Mesendoderm (in vitro differentiated cells): ENCODE data around the gene TESPA1.
"Not testable (repeated sequence)": the region's sequence is repeated elsewhere in the genome, so short reads cannot be mapped to it uniquely, and the experiment has no call there.

Experiments used
- DNase-seq: peaks from one replicate; pipeline ENCODE4 v3.0.0; 2013
- H2AK5ac ChIP-seq: 2 replicates; pipeline ENCODE4 v1.6.1; 2013; ENCODE audit warnings: low read length, inconsistent platforms
- H2BK120ac ChIP-seq: 2 replicates; pipeline ENCODE4 v1.6.1; 2013; ENCODE audit warnings: low read depth, mild to moderate bottlenecking, low read length, moderate library complexity, mixed read lengths
- H2BK15ac ChIP-seq: replicated peaks from 2 replicates; pipeline ENCODE4 v1.6.1; 2013; ENCODE audit warnings: low read depth, mild to moderate bottlenecking, moderate library complexity
- H2BK5ac ChIP-seq: 2 replicates; pipeline ENCODE4 v1.6.1; 2013; ENCODE audit warnings: low read length, inconsistent platforms
- H3K18ac ChIP-seq: 2 replicates; pipeline ENCODE4 v1.6.1; 2013; ENCODE audit warnings: mild to moderate bottlenecking, low read length, mixed read lengths
- H3K23ac ChIP-seq: one replicate; pipeline ENCODE4 v1.6.1; 2013; ENCODE audit warnings: low read length
- H3K27ac ChIP-seq: 2 replicates; pipeline ENCODE4 v1.5.1; 2013; ENCODE audit warnings: low read depth, mild to moderate bottlenecking, inconsistent platforms, low read length, moderate library complexity
- H3K27me3 ChIP-seq: 2 replicates; pipeline ENCODE4 v1.6.1; 2013; ENCODE audit warnings: low read length, control low read depth, mild to moderate bottlenecking, inconsistent platforms; ENCODE audit not compliant: insufficient read depth, poor library complexity
- H3K36me3 ChIP-seq: 2 replicates; pipeline ENCODE4 v1.6.1; 2013; ENCODE audit warnings: low read length, inconsistent platforms; ENCODE audit not compliant: control insufficient read depth, insufficient read depth
- H3K4ac ChIP-seq: one replicate; pipeline ENCODE4 v1.6.1; 2013; ENCODE audit warnings: low read depth, mild to moderate bottlenecking, low read length, moderate library complexity
- H3K4me1 ChIP-seq: 2 replicates; pipeline ENCODE4 v1.6.1; 2013; ENCODE audit warnings: low read depth, low read length, inconsistent platforms; ENCODE audit not compliant: control insufficient read depth
- H3K4me2 ChIP-seq: 2 replicates; pipeline ENCODE4 v1.6.1; 2013; ENCODE audit warnings: low read length
- H3K4me3 ChIP-seq: 2 replicates; pipeline ENCODE4 v1.5.1; 2013; ENCODE audit warnings: mild to moderate bottlenecking, low read length
- H3K56ac ChIP-seq: one replicate; pipeline ENCODE4 v1.6.1; 2013; ENCODE audit warnings: low read length
- H3K79me1 ChIP-seq: 2 replicates; pipeline ENCODE4 v1.6.1; 2013; ENCODE audit warnings: low read length, inconsistent platforms
- H3K79me2 ChIP-seq: 2 replicates; pipeline ENCODE4 v1.6.1; 2013; ENCODE audit warnings: mild to moderate bottlenecking, low read length; ENCODE audit not compliant: control insufficient read depth, insufficient read depth
- H3K9ac ChIP-seq: 2 replicates; pipeline ENCODE4 v1.6.1; 2013; ENCODE audit warnings: low read length, inconsistent platforms
- H4K5ac ChIP-seq: one replicate; pipeline ENCODE4 v1.6.1; 2013; ENCODE audit warnings: low read length
- H4K8ac ChIP-seq: one replicate; pipeline ENCODE4 v1.6.1; 2013; ENCODE audit warnings: low read depth, mild to moderate bottlenecking, control low read depth, low read length, moderate library complexity
- WGBS: extraction: QIAGEN DNeasy Blood & Tissue Kit; methylation state at CpG from one replicate; pipeline ENCODE4 v1.1.7; 2013; ENCODE audit warnings: low lambda C conversion rate, missing lambda C conversion rate; ENCODE audit not compliant: insufficient coverage; ENCODE audit errors: extremely low coverage; 5-methylcytosine and 5-hydroxymethylcytosine counted together

TESPA1 gene

GRCh38 chr12:54989829-54990228, 5.3 kb upstream of the TESPA1 start:
- DNase-seq: no peak

GRCh38 chr12:54988402-54989054, 4.0 kb upstream of the TESPA1 start:
- H4K8ac ChIP-seq: no peak overlapping the region
- DNase-seq: no peak
- no peak overlapping the region for H2AK5ac ChIP-seq
- no peaks in the 10 kb centered on the region for H3K36me3 ChIP-seq
- no peaks in the 10 kb centered on the region for H3K4me1 ChIP-seq
- no peaks in the 10 kb centered on the region for H3K27me3 ChIP-seq
- H3K18ac ChIP-seq: no peak overlapping the region
- H4K5ac ChIP-seq: no peak overlapping the region
- no peak overlapping the region for H2BK120ac ChIP-seq
- no peak overlapping the region for H3K4me3 ChIP-seq
- no peak overlapping the region for H2BK15ac ChIP-seq
- H3K9ac ChIP-seq: no peak overlapping the region
- no peak overlapping the region for H3K56ac ChIP-seq
- no CpG with 5 or more reads among the region's 1 CpG for WGBS
- no peak overlapping the region for H3K27ac ChIP-seq
- H3K79me1 ChIP-seq: no peaks in the 10 kb centered on the region
- H3K23ac ChIP-seq: no peak overlapping the region
- no peak overlapping the region for H2BK5ac ChIP-seq
- H3K4ac ChIP-seq: no peak overlapping the region
- H3K4me2 ChIP-seq: no peak overlapping the region
- H3K79me2 ChIP-seq: no peaks in the 10 kb centered on the region

More at GRCh38 chr12:54989829-54990228, 5.3 kb upstream of the TESPA1 start:
- H4K5ac ChIP-seq: no peak overlapping the region
- no peak overlapping the region for H2BK5ac ChIP-seq
- no peak overlapping the region for H3K23ac ChIP-seq
- H3K79me1 ChIP-seq: no peaks in the 10 kb centered on the region
- H3K27me3 ChIP-seq: no peaks in the 10 kb centered on the region
- H3K4me2 ChIP-seq: no peak overlapping the region
- H3K56ac ChIP-seq: no peak overlapping the region
- no peak overlapping the region for H3K18ac ChIP-seq
- no peak overlapping the region for H3K4ac ChIP-seq
- no peak overlapping the region for H2BK120ac ChIP-seq
- WGBS: no CpG with 5 or more reads among the region's 1 CpG
- H4K8ac ChIP-seq: no peak overlapping the region
- no peaks in the 10 kb centered on the region for H3K36me3 ChIP-seq
- no peak overlapping the region for H2AK5ac ChIP-seq
- no peak overlapping the region for H3K27ac ChIP-seq
- H3K79me2 ChIP-seq: no peaks in the 10 kb centered on the region
- H3K4me3 ChIP-seq: no peak overlapping the region
- H2BK15ac ChIP-seq: no peak overlapping the region
- H3K4me1 ChIP-seq: no peaks in the 10 kb centered on the region
- no peak overlapping the region for H3K9ac ChIP-seq

DNA sequence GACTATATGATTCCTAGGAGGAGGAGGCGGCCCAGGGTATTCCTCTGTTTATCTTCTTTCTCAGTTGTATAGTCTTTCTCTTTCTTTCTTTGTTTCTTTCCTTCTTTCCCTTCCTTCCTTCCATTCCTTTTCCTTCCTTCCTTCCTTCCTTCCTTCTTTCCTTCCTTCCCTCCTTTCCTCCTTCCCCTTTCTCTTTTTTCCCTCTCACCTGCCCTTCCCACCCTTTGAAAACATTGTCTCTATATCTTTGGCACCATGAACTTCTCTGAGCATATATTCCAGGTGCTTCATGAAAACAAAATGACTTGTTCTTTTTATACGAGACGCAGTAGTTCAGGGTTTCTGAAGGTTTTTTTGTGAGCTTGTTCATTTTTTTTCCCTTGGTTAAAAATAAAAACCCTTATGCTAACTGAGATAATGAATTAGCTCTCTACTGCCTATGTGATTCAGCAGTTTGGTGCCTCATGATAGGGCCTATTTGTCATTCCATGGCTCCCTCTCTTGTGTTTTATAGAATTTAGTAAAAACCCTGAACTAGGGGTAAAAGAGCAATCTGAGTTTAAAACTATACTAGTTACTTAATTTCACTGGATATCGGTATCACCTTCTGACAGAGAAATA, 3.2 kb upstream of the TESPA1 start:
- Histone ChIP-seq H3K27me3 (no peaks in the 10 kb centered on the region), H3K36me3 (no peaks in the 10 kb centered on the region), H4K5ac (no peak overlapping the region), H2BK15ac (no peak overlapping the region), H3K56ac (no peak overlapping the region), H3K27ac (no peak overlapping the region), H3K4me2 (no peak overlapping the region), H3K9ac (no peak overlapping the region), H2AK5ac (no peak overlapping the region), H3K18ac (no peak overlapping the region), H3K4me3 (no peak overlapping the region), H2BK120ac (no peak overlapping the region), H3K4me1 (no peaks in the 10 kb centered on the region), H2BK5ac (no peak overlapping the region), H3K4ac (no peak overlapping the region), H3K79me1 (no peaks in the 10 kb centered on the region), H3K23ac (no peak overlapping the region), H4K8ac (no peak overlapping the region), H3K79me2 (no peaks in the 10 kb centered on the region)
- no peak for DNase-seq
- no CpG with 5 or more reads among the region's 4 CpGs for WGBS

GRCh38 chr12:54986773-54987172, 2.2 kb upstream of the TESPA1 start:
- not testable (repeated sequence) for H3K4me1 ChIP-seq, H2BK15ac ChIP-seq, H2BK5ac ChIP-seq, H3K79me2 ChIP-seq, H3K56ac ChIP-seq, H3K79me1 ChIP-seq, H3K4ac ChIP-seq, H3K36me3 ChIP-seq, H3K4me2 ChIP-seq, H2BK120ac ChIP-seq, H3K18ac ChIP-seq, DNase-seq, H4K5ac ChIP-seq, H3K9ac ChIP-seq, H3K27me3 ChIP-seq, H4K8ac ChIP-seq, H2AK5ac ChIP-seq, H3K23ac ChIP-seq, H3K27ac ChIP-seq, H3K4me3 ChIP-seq
- no CpG with 5 or more reads among the region's 3 CpGs for WGBS

DNA sequence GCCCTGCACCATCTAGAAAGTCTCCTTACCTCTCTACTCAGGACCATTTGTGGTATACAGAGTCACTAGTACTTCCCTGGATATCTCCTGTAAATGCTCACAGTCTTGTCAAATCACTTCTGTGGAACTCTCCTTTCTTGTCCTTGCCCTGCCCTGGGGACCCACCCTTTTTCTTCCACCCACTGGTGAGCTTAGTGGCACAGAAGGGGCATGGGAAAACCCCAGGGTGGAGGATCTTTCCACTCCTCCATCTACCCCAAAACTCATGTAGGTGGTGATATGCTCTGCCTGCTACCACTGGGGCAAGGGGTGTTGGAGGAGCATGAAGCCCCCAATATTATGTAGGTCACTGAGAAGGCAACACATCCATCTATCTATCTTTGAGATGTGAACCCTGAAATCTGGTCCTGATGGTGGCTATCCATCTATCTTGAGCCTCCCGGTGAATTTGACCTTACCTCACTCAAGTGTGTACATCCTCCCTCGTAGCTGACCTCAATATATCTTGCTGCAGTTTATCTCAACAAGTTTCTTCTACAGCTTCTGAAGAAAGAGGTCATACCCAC, 943 bp downstream of the TESPA1 start:
- Histone ChIP-seq H2BK5ac (no peak overlapping the region), H3K56ac (no peak overlapping the region), H3K79me1 (no peaks in the 10 kb centered on the region), H4K8ac (no peak overlapping the region), H3K9ac (no peak overlapping the region), H3K23ac (no peak overlapping the region), H3K27me3 (no peaks in the 10 kb centered on the region), H3K18ac (no peak overlapping the region), H3K4ac (no peak overlapping the region), H2BK15ac (no peak overlapping the region), H3K79me2 (no peaks in the 10 kb centered on the region), H2AK5ac (no peak overlapping the region), H3K36me3 (no peaks in the 10 kb centered on the region), H2BK120ac (no peak overlapping the region), H3K4me2 (no peak overlapping the region), H3K27ac (no peak overlapping the region), H3K4me3 (no peak overlapping the region), H3K4me1 (no peaks in the 10 kb centered on the region), H4K5ac (no peak overlapping the region)
- WGBS: no CpG with 5 or more reads among the region's 2 CpGs
- DNase-seq: no peak
